ENCODE data around the gene PTPRM.

PTPRM gene

GRCh38 chr18:7521226-7521856, 45.8 kb upstream of the PTPRM start:
- ATAC-seq, result no peak
- TF ChIP-seq ZNF8 (CRISPR knock-in tag; IDR thresholded peaks at IDR 0.05), result no peak
- TF ChIP-seq TOX (CRISPR knock-in tag; IDR thresholded peaks at IDR 0.05; ENCODE audit: borderline replicate concordance), result no peak

- TF ChIP-seq ISL1 (CRISPR knock-in tag; IDR thresholded peaks at IDR 0.05), result no peak
- TF ChIP-seq, protein P1, sequence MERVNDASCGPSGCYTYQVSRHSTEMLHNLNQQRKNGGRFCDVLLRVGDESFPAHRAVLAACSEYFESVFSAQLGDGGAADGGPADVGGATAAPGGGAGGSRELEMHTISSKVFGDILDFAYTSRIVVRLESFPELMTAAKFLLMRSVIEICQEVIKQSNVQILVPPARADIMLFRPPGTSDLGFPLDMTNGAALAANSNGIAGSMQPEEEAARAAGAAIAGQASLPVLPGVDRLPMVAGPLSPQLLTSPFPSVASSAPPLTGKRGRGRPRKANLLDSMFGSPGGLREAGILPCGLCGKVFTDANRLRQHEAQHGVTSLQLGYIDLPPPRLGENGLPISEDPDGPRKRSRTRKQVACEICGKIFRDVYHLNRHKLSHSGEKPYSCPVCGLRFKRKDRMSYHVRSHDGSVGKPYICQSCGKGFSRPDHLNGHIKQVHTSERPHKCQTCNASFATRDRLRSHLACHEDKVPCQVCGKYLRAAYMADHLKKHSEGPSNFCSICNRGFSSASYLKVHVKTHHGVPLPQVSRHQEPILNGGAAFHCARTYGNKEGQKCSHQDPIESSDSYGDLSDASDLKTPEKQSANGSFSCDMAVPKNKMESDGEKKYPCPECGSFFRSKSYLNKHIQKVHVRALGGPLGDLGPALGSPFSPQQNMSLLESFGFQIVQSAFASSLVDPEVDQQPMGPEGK (CRISPR knock-in tag; IDR thresholded peaks at IDR 0.05; ENCODE audit: borderline replicate concordance), result no peak
- no peak for TF ChIP-seq ZFP3 (CRISPR knock-in tag; IDR thresholded peaks at IDR 0.05)
- no peak for TF ChIP-seq ZC3H10 (CRISPR knock-in tag; IDR thresholded peaks at IDR 0.05)
- TF ChIP-seq BACH2 (CRISPR knock-in tag; IDR thresholded peaks at IDR 0.05; ENCODE audit: borderline replicate concordance), result no peak
- no peak for TF ChIP-seq PPARA (CRISPR knock-in tag; IDR thresholded peaks at IDR 0.05; ENCODE audit: borderline replicate concordance)
- TF ChIP-seq ARNTL (CRISPR knock-in tag; IDR thresholded peaks at IDR 0.05; ENCODE audit: borderline replicate concordance, low read depth), result no peak
- TF ChIP-seq ZNF8 (CRISPR knock-in tag; IDR thresholded peaks at IDR 0.05), result no peak
- no peak for TF ChIP-seq TOX (CRISPR knock-in tag; IDR thresholded peaks at IDR 0.05; ENCODE audit: borderline replicate concordance)
- no peak for TF ChIP-seq ESRRG (CRISPR knock-in tag; IDR thresholded peaks at IDR 0.05)
- no peak for TF ChIP-seq CSDC2 (CRISPR knock-in tag; IDR thresholded peaks at IDR 0.05)
- no peak for TF ChIP-seq ZFP30 (CRISPR knock-in tag; IDR thresholded peaks at IDR 0.05)
- TF ChIP-seq ZNF70 (CRISPR knock-in tag; IDR thresholded peaks at IDR 0.05), result no peak
- TF ChIP-seq RARB (CRISPR knock-in tag; IDR thresholded peaks at IDR 0.05), result no peak
- no peak for TF ChIP-seq POU6F1 (CRISPR knock-in tag; IDR thresholded peaks at IDR 0.05; ENCODE audit: borderline replicate concordance, low read depth)
- no peak for TF ChIP-seq TCF4 (CRISPR knock-in tag; IDR thresholded peaks at IDR 0.05; ENCODE audit: borderline replicate concordance)
- no peak for TF ChIP-seq TSHZ2 (CRISPR knock-in tag; IDR thresholded peaks at IDR 0.05)
- no peak for TF ChIP-seq ZNF565 (CRISPR knock-in tag; conservative IDR thresholded peaks at IDR 0.05; ENCODE audit: low read depth)
- no peak for TF ChIP-seq CSRNP3 (CRISPR knock-in tag; IDR thresholded peaks at IDR 0.05)
- ATAC-seq, result no peak
Observed at GRCh38 chr18:7523772-7524171, 43.3 kb upstream of the PTPRM start.

- ATAC-seq, result no peak
Observed at GRCh38 chr18:7524786-7525185, 42.3 kb upstream of the PTPRM start.

More at GRCh38 chr18:7524786-7525185, 42.3 kb upstream of the PTPRM start:
- no peak for TF ChIP-seq ARNTL (CRISPR knock-in tag; IDR thresholded peaks at IDR 0.05; ENCODE audit: borderline replicate concordance, low read depth)
- no peak for TF ChIP-seq BACH2 (CRISPR knock-in tag; IDR thresholded peaks at IDR 0.05; ENCODE audit: borderline replicate concordance)
- TF ChIP-seq CSRNP3 (CRISPR knock-in tag; IDR thresholded peaks at IDR 0.05), result no peak
- TF ChIP-seq ZNF70 (CRISPR knock-in tag; IDR thresholded peaks at IDR 0.05), result no peak
- TF ChIP-seq POU6F1 (CRISPR knock-in tag; IDR thresholded peaks at IDR 0.05; ENCODE audit: borderline replicate concordance, low read depth), result no peak
- TF ChIP-seq ESRRG (CRISPR knock-in tag; IDR thresholded peaks at IDR 0.05), result no peak
- TF ChIP-seq ISL1 (CRISPR knock-in tag; IDR thresholded peaks at IDR 0.05), result no peak
- TF ChIP-seq ZNF8 (CRISPR knock-in tag; IDR thresholded peaks at IDR 0.05), result no peak
- TF ChIP-seq OSR1 (CRISPR knock-in tag; IDR thresholded peaks at IDR 0.05), result no peak
- TF ChIP-seq GLIS3 (CRISPR knock-in tag; IDR thresholded peaks at IDR 0.05), result no peak
- TF ChIP-seq RARB (CRISPR knock-in tag; IDR thresholded peaks at IDR 0.05), result no peak
- no peak for TF ChIP-seq PPARA (CRISPR knock-in tag; IDR thresholded peaks at IDR 0.05; ENCODE audit: borderline replicate concordance)
- no peak for TF ChIP-seq TCF4 (CRISPR knock-in tag; IDR thresholded peaks at IDR 0.05; ENCODE audit: borderline replicate concordance)
- TF ChIP-seq ZNF565 (CRISPR knock-in tag; conservative IDR thresholded peaks at IDR 0.05; ENCODE audit: low read depth), result no peak
- TF ChIP-seq SNAI2 (CRISPR knock-in tag; IDR thresholded peaks at IDR 0.05), result no peak

Measured in SK-N-SH treated with all-trans-retinoic acid at 6 μM for 48 hours (cell line).